Liver (tissue), 9 donors: Measurements from ENCODE around the gene RPTN. TPM values are rescaled to one million over a fixed set of nuclear protein-coding genes. Genes with fewer than 3 reads are reported as not detected.

ENCODE experiments used
- DNase-seq: peaks from one replicate; pipeline ENCODE4 v3.0.0-alpha.2; 2017; ENCODE audit warnings: low spot score
- H3K27ac ChIP-seq, 2 donors: one replicate each; pipeline ENCODE4 v1.7.0; 2013; ENCODE audit warnings: inconsistent platforms in 2 of 2, low read length in 2 of 2, control low read depth in 1 of 2, low read depth in 1 of 2, mild to moderate bottlenecking in 1 of 2
- H3K27me3 ChIP-seq, 4 donors: one replicate each; pipeline versions ENCODE4 v1.6.1 to v1.7.0; 2013; ENCODE audit warnings: low read length in 3 of 4, inconsistent platforms in 1 of 4, mild to moderate bottlenecking in 1 of 4, moderate library complexity in 1 of 4; ENCODE audit not compliant: control insufficient read depth in 4 of 4, insufficient read depth in 4 of 4
- H3K36me3 ChIP-seq, 4 donors: one replicate each; pipeline versions ENCODE4 v1.6.1 to v1.7.0; 2013; ENCODE audit warnings: low read length in 3 of 4, mild to moderate bottlenecking in 3 of 4, low read depth in 1 of 4, moderate library complexity in 1 of 4; ENCODE audit not compliant: control insufficient read depth in 4 of 4, insufficient read depth in 3 of 4
- H3K4me1 ChIP-seq, 4 donors: one replicate each; pipeline versions ENCODE4 v1.6.1 to v1.7.0; 2013; ENCODE audit warnings: low read length in 3 of 4, mild to moderate bottlenecking in 3 of 4, moderate library complexity in 1 of 4; ENCODE audit not compliant: control insufficient read depth in 4 of 4, insufficient read depth in 4 of 4
- H3K4me3 ChIP-seq, 3 donors: one replicate each; pipeline versions ENCODE4 v1.6.1 to v1.7.0; 2013; ENCODE audit warnings: low read length in 3 of 3, control low read depth in 1 of 3, low read depth in 1 of 3, mild to moderate bottlenecking in 1 of 3
- H3K9ac ChIP-seq, 2 donors: one replicate each; pipeline ENCODE4 v1.7.0; 2013; ENCODE audit warnings: low read length in 2 of 2, mild to moderate bottlenecking in 2 of 2, moderate library complexity in 2 of 2, control low read depth in 1 of 2, low read depth in 1 of 2
- H3K9me3 ChIP-seq, 4 donors: one replicate each; pipeline versions ENCODE4 v1.6.1 to v1.7.0; 2013; ENCODE audit warnings: low read length in 3 of 4; ENCODE audit not compliant: control insufficient read depth in 4 of 4
- EGR1 ChIP-seq, 2 donors: IDR thresholded peaks; 2 replicates each; pipeline ENCODE4 v1.6.1; 2016 to 2018; ENCODE audit warnings: antibody characterized with exemption in 2 of 2, low read depth in 2 of 2
- FOXA1 ChIP-seq: IDR thresholded peaks from 2 replicates; pipeline ENCODE4 v1.6.1; 2016; ENCODE audit warnings: antibody characterized with exemption
- GABPA ChIP-seq, 2 donors: IDR thresholded peaks in 1 of 2; conservative IDR thresholded peaks in 1 of 2; 2 replicates each; pipeline ENCODE4 v1.6.1; 2016; ENCODE audit warnings: antibody characterized with exemption in 2 of 2, mild to moderate bottlenecking in 1 of 2, moderate library complexity in 1 of 2
- HNF4A ChIP-seq, 2 donors: conservative IDR thresholded peaks; 2 replicates each; pipeline ENCODE4 v1.6.1; 2016; ENCODE audit warnings: antibody characterized with exemption in 2 of 2, mild to moderate bottlenecking in 2 of 2
- HNF4G ChIP-seq: IDR thresholded peaks from 2 replicates; pipeline ENCODE4 v1.6.1; 2016; ENCODE audit warnings: antibody characterized with exemption
- JUND ChIP-seq, 2 donors: IDR thresholded peaks; 2 replicates each; pipeline ENCODE4 v1.6.1; 2016; ENCODE audit warnings: antibody characterized with exemption in 2 of 2
- NR2F2 ChIP-seq: IDR thresholded peaks from 2 replicates; pipeline ENCODE4 v1.6.1; 2016; ENCODE audit warnings: antibody characterized with exemption
- REST ChIP-seq: IDR thresholded peaks from 2 replicates; pipeline ENCODE4 v1.6.1; 2016; ENCODE audit warnings: antibody characterized with exemption, mild to moderate bottlenecking
- RXRA ChIP-seq, 2 donors: IDR thresholded peaks; 2 replicates each; pipeline ENCODE4 v1.6.1; 2017 to 2018; ENCODE audit warnings: antibody characterized with exemption in 2 of 2, mild to moderate bottlenecking in 1 of 2
- SP1 ChIP-seq: IDR thresholded peaks from 2 replicates; pipeline ENCODE4 v1.6.1; 2018; ENCODE audit warnings: antibody characterized with exemption, mild to moderate bottlenecking
- TAF1 ChIP-seq: conservative IDR thresholded peaks from 2 replicates; pipeline ENCODE4 v1.6.1; 2016; ENCODE audit warnings: antibody characterized with exemption, mild to moderate bottlenecking
- WGBS: extraction: QIAGEN DNeasy Blood & Tissue Kit; methylation state at CpG from one replicate; pipeline ENCODE4 v1.1.7; 2013; 5-methylcytosine and 5-hydroxymethylcytosine counted together
- polyA plus RNA-seq, 2 donors: library from polyadenylated mRNA; stranded (reverse) in 1 of 2; unstranded in 1 of 2; fragments of 200-250 nt in 1 of 2; fragments of >200 nt in 1 of 2; fragmentation: Nextera tagmentation in 1 of 2; extraction: Ambion mirVana in 1 of 2; gene quantifications; one replicate each; pipeline versions ENCODE4 v1.2.1 to v1.2.3, GENCODE V29; 2013 to 2015
- total RNA-seq, 2 donors: library from RNA; depleted of rRNA; stranded (reverse); fragments of >200 nt; gene quantifications; one replicate each; pipeline ENCODE4 v1.2.3, GENCODE V29; 2014
- TF ChIP-seq, protein P1 (sequence below): IDR thresholded peaks from 2 replicates; pipeline ENCODE4 v1.6.1; 2016; ENCODE audit warnings: antibody characterized with exemption
- TF ChIP-seq, protein P2 (sequence below): IDR thresholded peaks from 2 replicates; pipeline ENCODE4 v1.6.1; 2016; ENCODE audit warnings: antibody characterized with exemption
- donor health status: healthy.
- donor health status: healthy.
- donor health status: healthy.
- donor health status: healthy.
- donor health status: healthy.

The RPTN gene
- total and polyA plus RNA-seq, 4 donors: not detected

DNA sequence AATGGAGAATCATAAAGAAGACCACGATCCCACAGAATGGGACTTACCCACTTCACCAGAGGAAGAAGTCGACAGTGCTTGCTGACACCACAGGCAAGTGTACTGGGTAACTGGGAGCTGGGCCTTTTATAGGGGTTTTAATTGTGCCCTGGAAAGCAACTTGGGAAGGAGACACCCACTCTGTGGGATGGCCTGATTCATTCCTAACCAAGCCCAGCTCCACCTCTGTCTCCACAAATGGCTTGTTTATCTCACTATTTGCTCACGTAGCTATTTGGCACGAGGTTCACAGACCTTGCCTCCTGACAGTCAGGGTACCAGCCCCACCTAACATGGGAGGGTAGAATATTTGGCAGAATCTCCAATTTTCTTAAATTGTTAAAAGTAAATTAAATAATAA lies 43.7 kb downstream of the RPTN start, which contains the start of gene TCHH (continued):
- TF ChIP-seq, protein P1, sequence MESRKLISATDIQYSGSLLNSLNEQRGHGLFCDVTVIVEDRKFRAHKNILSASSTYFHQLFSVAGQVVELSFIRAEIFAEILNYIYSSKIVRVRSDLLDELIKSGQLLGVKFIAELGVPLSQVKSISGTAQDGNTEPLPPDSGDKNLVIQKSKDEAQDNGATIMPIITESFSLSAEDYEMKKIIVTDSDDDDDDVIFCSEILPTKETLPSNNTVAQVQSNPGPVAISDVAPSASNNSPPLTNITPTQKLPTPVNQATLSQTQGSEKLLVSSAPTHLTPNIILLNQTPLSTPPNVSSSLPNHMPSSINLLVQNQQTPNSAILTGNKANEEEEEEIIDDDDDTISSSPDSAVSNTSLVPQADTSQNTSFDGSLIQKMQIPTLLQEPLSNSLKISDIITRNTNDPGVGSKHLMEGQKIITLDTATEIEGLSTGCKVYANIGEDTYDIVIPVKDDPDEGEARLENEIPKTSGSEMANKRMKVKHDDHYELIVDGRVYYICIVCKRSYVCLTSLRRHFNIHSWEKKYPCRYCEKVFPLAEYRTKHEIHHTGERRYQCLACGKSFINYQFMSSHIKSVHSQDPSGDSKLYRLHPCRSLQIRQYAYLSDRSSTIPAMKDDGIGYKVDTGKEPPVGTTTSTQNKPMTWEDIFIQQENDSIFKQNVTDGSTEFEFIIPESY: no peak
- TF ChIP-seq EGR1 (IDR thresholded peaks at IDR 0.05; ENCODE audit: low read depth in 2 of 2) (no peak), JUND (IDR thresholded peaks at IDR 0.05) (no peak), NR2F2 (no peak), GABPA (IDR thresholded peaks at IDR 0.05 in 1 of 2, conservative IDR thresholded peaks at IDR 0.05 in 1 of 2) (no peak), SP1 (no peak), RXRA (IDR thresholded peaks at IDR 0.05) (no peak), FOXA1 (no peak), HNF4G (no peak), TAF1 (no peak)
- TF ChIP-seq, protein P2, sequence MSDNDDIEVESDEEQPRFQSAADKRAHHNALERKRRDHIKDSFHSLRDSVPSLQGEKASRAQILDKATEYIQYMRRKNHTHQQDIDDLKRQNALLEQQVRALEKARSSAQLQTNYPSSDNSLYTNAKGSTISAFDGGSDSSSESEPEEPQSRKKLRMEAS: no peak

DNA sequence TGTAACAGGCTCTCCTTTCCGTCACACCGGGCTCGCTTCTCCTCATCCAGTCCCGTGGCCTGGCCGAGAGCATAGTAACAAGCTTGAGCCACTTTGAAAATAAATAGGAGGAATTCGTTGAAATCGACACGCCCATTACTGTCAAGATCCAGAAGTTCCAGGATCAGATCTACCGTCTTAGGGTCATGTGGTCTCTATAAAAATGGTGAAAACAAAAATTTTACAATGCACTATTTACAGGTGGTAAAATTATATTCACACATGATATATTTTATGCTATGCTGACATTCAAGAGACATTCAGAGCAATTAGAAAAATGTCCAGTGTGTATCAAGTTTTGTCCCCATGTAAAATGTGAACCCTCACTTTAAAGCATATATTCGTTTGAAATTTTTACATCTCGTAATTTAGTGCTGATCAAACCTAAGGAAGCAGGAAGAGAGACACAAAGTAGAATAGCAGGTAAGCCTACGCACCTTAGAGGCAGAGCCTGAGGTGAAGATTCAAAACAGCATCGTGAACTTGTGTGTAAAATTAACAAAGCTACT lies 46.1 kb downstream of the RPTN start:
- Histone ChIP-seq H3K4me1 (peaks cover 4 to 45% (median 34%) of the 10 kb centered on the region in 4 donors), H3K27ac (no peak overlapping the region), H3K4me3 (no peak overlapping the region), H3K27me3 (peaks cover 0 to 29% (median 15%) of the 10 kb centered on the region in 4 donors), H3K9ac (no peak overlapping the region), H3K36me3 (no peaks in the 10 kb centered on the region), H3K9me3 (no peaks in the 10 kb centered on the region)
- no peak for TF ChIP-seq HNF4G
- TF ChIP-seq, protein P2: no peak
- no peak for TF ChIP-seq SP1
- no peak for TF ChIP-seq JUND (IDR thresholded peaks at IDR 0.05)
- TF ChIP-seq FOXA1: no peak
- TF ChIP-seq HNF4A (conservative IDR thresholded peaks at IDR 0.05): no peak
- WGBS: 21% methylated on average over 13 of the region's 13 CpGs
- no peak for DNase-seq

DNA sequence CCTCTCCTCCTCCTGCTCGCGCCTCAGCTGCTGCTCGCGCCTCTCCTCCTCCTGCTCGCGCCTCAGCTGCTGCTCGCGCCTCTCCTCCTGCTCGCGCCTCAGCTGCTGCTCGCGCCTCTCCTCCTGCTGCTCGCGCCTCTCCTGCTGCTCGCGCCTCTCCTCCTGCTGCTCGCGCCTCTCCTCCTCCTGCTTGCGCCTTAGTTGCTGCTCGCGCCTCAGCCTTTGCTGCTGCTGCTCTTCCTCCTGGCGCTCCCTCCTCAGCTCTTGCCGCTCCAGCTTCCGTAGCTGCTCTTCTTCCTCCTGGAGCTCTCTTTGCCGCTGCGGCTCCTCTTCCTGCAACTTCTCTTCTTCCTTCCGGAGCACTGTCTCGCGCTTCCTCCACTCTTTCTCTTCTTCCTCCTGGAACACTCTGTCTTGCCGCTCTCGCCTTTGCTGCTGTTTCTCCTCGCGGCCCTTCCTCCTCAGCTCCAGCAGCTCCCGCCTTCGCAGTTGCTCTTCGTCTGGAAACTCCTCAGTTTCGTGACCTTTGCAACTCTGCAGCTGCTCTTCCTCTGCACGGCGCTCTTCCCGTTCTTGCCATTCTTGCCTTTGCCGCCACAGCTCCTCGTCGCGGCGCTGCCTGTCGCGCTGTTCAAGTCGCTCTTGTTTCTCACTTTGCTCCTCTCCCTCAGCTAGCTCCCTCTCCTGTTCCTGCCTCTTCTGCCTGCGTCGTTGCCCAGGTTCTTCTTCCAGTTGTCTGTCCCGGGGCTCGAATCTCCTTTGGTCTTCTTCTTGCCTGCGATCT lies 46.7 kb downstream of the RPTN start:
- no peak for DNase-seq
- Histone ChIP-seq H3K4me3 (no peak overlapping the region), H3K4me1 (peaks cover 4 to 49% (median 37%) of the 10 kb centered on the region in 4 donors)

More for the DNA sequence above, 46.7 kb downstream of the RPTN start:
- no peak overlapping the region for H3K27ac ChIP-seq
- TF ChIP-seq EGR1 (IDR thresholded peaks at IDR 0.05; ENCODE audit: low read depth in 2 of 2) (no peak), GABPA (IDR thresholded peaks at IDR 0.05 in 1 of 2, conservative IDR thresholded peaks at IDR 0.05 in 1 of 2) (no peak), SP1 (no peak), REST (no peak)
- H3K9me3 ChIP-seq: no peaks in the 10 kb centered on the region
- H3K27me3 ChIP-seq: peaks cover 0 to 29% (median 17%) of the 10 kb centered on the region in 4 donors
- H3K9ac ChIP-seq: no peak overlapping the region
- H3K36me3 ChIP-seq: no peaks in the 10 kb centered on the region
- 2% methylated on average over 53 of the region's 53 CpGs for WGBS
